ENCODE data around the gene CEP41. TPM values are rescaled to one million over a fixed set of nuclear protein-coding genes. Genes with fewer than 3 reads are reported as not detected.

The CEP41 gene
- polyA plus RNA-seq, 2 of the 4 experiments (the other 2 are of a cell fraction): 13.0 to 23.1 TPM

DNA sequence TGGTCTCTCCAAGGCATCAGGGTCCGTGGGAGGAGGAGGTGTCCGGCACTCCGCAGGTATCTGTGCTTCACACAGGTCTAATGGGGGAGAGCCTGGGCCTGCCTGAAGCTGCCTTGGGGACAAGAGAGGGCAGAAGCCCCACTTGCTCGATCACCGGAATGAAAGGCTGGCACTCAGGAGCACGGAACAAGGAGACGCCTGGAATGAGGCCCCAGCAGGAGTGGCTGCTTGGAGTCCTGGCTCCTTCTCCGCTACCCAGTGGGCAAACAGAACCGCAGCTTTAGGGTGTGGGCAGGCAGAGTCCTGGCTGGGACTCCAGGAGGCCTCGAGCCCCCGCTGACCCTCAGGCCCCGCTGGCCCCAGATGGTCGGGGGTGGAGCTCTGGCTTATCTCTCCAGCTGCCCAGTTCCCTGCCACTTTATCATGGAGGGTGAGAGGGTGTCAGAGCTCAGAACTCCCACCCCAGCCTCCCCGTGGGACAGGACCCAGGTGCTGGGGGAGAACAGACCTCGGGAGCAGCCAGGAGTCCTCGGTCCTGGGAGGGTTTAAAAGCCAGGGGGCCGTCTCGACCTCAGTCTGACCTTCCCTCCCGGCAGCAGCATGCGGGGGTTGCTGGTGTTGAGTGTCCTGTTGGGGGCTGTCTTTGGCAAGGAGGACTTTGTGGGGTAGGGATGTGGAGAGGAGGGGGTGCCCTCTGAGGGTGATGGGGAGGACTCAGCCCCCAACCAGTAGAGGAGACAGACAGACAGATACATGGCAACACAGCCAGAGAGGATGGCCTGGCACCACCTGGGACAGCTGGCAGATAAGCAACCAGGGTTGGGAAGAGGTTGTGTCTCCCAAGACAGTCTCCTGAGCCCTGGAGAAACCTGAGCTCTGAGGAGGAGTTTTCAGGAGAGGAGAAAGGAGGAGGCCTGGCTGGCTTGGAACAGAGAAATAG, 60.6 kb downstream of the CEP41 start, which contains the start of gene CPA1:
CPA1 (plus strand) TSS at position 574 of the 940 bp plus-strand sequence; CDS start at position 601, 27 bp downstream.
- CTCF ChIA-PET: interaction anchor here (1.0 to 1.5 kb wide), 4 partner anchors 12 to 61 kb away, joined by 3 to 5 read pairs (median 3); partner anchors contain the start of gene CEP41
- no peak for TF ChIP-seq RNF2 (IDR thresholded peaks at IDR 0.05; ENCODE audit: borderline replicate concordance, low read depth)
- no peak for TF ChIP-seq TP53 (CRISPR knock-in tag; IDR thresholded peaks at IDR 0.05)
- TF ChIP-seq HDAC2 (IDR thresholded peaks at IDR 0.05): no peak
- TF ChIP-seq TFCP2L1 (CRISPR knock-in tag; IDR thresholded peaks at IDR 0.05): no peak
- TF ChIP-seq, protein P1, sequence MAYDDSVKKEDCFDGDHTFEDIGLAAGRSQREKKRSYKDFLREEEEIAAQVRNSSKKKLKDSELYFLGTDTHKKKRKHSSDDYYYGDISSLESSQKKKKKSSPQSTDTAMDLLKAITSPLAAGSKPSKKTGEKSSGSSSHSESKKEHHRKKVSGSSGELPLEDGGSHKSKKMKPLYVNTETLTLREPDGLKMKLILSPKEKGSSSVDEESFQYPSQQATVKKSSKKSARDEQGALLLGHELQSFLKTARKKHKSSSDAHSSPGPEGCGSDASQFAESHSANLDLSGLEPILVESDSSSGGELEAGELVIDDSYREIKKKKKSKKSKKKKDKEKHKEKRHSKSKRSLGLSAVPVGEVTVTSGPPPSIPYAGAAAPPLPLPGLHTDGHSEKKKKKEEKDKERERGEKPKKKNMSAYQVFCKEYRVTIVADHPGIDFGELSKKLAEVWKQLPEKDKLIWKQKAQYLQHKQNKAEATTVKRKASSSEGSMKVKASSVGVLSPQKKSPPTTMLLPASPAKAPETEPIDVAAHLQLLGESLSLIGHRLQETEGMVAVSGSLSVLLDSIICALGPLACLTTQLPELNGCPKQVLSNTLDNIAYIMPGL (CRISPR knock-in tag; IDR thresholded peaks at IDR 0.05; ENCODE audit: borderline replicate concordance): no peak
- TF ChIP-seq NR3C1 (IDR thresholded peaks at IDR 0.05): no peak
- TF ChIP-seq, protein P2, sequence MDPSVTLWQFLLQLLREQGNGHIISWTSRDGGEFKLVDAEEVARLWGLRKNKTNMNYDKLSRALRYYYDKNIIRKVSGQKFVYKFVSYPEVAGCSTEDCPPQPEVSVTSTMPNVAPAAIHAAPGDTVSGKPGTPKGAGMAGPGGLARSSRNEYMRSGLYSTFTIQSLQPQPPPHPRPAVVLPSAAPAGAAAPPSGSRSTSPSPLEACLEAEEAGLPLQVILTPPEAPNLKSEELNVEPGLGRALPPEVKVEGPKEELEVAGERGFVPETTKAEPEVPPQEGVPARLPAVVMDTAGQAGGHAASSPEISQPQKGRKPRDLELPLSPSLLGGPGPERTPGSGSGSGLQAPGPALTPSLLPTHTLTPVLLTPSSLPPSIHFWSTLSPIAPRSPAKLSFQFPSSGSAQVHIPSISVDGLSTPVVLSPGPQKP (IDR thresholded peaks at IDR 0.05; ENCODE audit: low read depth, low read length): no peak
- TF ChIP-seq JUN (IDR thresholded peaks at IDR 0.05): no peak
- TF ChIP-seq CEBPB (IDR thresholded peaks at IDR 0.05): no peak
- H3K4me2 ChIP-seq: no peak within 1 kb of the TSS
- POLR2A ChIA-PET: no interaction called here
- no peaks in the 10 kb centered on the region for H3K9me3 ChIP-seq
- FAIRE-seq (no peak), DNase-seq (ENCODE audit: low read depth in 1 of 2, low spot score in 1 of 2) (no peak), ATAC-seq (peak; percentile 10 to 24; a peak in 1 of 6 replicates)
- no peak within 1 kb of the TSS for H3K4me3 ChIP-seq
- no peaks in the 10 kb centered on the region for H3K4me1 ChIP-seq
- no peak within 1 kb of the TSS for H3K27ac ChIP-seq
- 63% methylated on average over 13 of the region's 20 CpGs for WGBS (ENCODE audit: missing lambda C conversion rate)

DNA sequence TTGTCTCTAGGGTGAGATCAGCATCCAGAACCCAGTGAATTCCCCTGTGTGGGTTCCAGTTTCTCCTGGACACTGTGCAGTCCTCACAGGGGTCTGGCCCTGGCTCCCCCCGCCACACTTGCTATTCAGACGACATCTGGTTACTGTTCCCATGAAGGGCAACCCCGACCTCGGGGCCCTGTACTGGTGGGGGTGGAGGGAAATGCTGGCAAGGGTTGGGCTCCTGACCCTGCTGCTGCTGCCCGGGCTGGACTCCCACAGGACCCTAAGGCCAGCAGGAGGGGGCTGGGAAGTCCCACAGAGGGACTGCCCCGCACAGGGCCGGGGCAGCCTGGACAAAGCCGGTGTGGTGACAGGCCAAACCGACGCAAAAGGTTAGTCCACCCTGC, 61.3 kb downstream of the CEP41 start:
- ChIA-PET POLR2A (no interaction called here), CTCF (no interaction called here)
- TF ChIP-seq KDM1A (IDR thresholded peaks at IDR 0.05; ENCODE audit: low read depth): no peak
- no peak for TF ChIP-seq NPAS2 (CRISPR knock-in tag; IDR thresholded peaks at IDR 0.05; ENCODE audit: borderline replicate concordance)
- no peak for FAIRE-seq
- no peaks in the 10 kb centered on the region for H3K9me3 ChIP-seq
- peak; percentile 14 to 21; a peak in 1 of 6 replicates for ATAC-seq
- H3K27ac ChIP-seq: no peak overlapping the region
- H3K4me2 ChIP-seq: no peak overlapping the region
- WGBS (ENCODE audit: missing lambda C conversion rate): 59% methylated on average over 6 of the region's 10 CpGs
- H3K4me3 ChIP-seq: no peak overlapping the region
- no peaks in the 10 kb centered on the region for H3K4me1 ChIP-seq
- DNase-seq (ENCODE audit: low read depth in 1 of 2, low spot score in 1 of 2): no peak

DNA sequence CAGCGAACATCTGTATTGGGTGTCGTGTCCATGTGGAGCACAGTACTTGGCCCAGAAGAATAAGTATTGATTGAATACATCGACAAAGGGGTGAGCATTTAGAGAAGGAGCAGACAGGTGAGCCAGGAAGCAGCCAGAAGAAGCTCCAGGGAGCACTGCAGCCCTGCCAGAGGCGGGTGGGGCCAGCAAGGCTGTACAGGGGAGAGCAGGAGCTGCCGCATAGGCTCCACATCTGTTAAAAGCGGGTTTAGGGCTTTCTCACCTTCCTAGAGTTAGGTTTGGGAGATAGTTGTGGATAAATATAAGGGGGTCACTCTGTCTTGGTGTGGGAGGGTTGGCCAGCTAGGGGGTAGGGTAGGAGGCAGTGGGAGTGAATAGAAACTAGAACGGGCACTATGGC, 61.8 kb downstream of the CEP41 start:
- CTCF ChIA-PET: no interaction called here
- H3K9me3 ChIP-seq: no peaks in the 10 kb centered on the region
- POLR2A ChIA-PET: no interaction called here
- 65% methylated on average over 7 of the region's 7 CpGs for WGBS (ENCODE audit: missing lambda C conversion rate)
- DNase-seq (ENCODE audit: low read depth in 1 of 2, low spot score in 1 of 2) (no peak), FAIRE-seq (no peak), ATAC-seq (no peak)
- no peak for TF ChIP-seq RARB (CRISPR knock-in tag; IDR thresholded peaks at IDR 0.05)
- no peak for TF ChIP-seq FOSB (CRISPR knock-in tag; IDR thresholded peaks at IDR 0.05)
- no peak for TF ChIP-seq MAZ (IDR thresholded peaks at IDR 0.05; ENCODE audit: borderline replicate concordance, low read depth, low read length)
- TF ChIP-seq MYC (IDR thresholded peaks at IDR 0.05; ENCODE audit: borderline replicate concordance, low read length): no peak
- TF ChIP-seq EP300 (IDR thresholded peaks at IDR 0.05): no peak
- H3K4me1 ChIP-seq: no peaks in the 10 kb centered on the region
- H3K4me3 ChIP-seq: no peak overlapping the region
- no peak overlapping the region for H3K27ac ChIP-seq
- H3K4me2 ChIP-seq: no peak overlapping the region

DNA sequence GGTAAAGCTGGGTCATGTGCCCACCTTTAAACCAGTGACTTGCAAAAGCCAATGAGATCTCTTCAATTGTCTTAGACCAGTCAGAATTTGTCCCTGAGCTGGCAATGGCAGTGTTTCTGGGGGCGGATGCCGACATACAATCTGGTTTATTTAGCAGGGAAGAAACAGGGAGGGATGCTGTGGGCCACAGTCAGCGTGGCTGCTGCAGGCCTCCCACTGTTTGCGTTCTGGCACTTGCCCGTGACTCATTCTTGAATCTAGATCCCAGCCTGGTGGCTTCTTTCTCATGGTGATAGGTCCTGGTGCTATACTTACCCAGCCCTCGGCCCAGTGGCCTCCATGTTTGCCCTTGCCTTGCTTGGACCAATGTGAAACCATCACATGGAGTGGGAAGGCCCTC, 63.6 kb downstream of the CEP41 start:
- ATAC-seq (no peak), DNase-seq (ENCODE audit: low read depth in 1 of 2, low spot score in 1 of 2) (no peak), FAIRE-seq (no peak)
- Histone ChIP-seq H3K4me1 (no peaks in the 10 kb centered on the region), H3K4me3 (no peak overlapping the region), H3K4me2 (no peak overlapping the region), H3K27ac (no peak overlapping the region), H3K9me3 (no peaks in the 10 kb centered on the region)
- 66% methylated on average over 5 of the region's 6 CpGs for WGBS (ENCODE audit: missing lambda C conversion rate)
- ChIA-PET POLR2A (no interaction called here), CTCF (interaction anchor here (1.3 kb wide), 1 partner anchor 11 kb away, joined by 3 read pairs; no protein-coding TSS in a partner anchor)
- TF ChIP-seq, protein P3, sequence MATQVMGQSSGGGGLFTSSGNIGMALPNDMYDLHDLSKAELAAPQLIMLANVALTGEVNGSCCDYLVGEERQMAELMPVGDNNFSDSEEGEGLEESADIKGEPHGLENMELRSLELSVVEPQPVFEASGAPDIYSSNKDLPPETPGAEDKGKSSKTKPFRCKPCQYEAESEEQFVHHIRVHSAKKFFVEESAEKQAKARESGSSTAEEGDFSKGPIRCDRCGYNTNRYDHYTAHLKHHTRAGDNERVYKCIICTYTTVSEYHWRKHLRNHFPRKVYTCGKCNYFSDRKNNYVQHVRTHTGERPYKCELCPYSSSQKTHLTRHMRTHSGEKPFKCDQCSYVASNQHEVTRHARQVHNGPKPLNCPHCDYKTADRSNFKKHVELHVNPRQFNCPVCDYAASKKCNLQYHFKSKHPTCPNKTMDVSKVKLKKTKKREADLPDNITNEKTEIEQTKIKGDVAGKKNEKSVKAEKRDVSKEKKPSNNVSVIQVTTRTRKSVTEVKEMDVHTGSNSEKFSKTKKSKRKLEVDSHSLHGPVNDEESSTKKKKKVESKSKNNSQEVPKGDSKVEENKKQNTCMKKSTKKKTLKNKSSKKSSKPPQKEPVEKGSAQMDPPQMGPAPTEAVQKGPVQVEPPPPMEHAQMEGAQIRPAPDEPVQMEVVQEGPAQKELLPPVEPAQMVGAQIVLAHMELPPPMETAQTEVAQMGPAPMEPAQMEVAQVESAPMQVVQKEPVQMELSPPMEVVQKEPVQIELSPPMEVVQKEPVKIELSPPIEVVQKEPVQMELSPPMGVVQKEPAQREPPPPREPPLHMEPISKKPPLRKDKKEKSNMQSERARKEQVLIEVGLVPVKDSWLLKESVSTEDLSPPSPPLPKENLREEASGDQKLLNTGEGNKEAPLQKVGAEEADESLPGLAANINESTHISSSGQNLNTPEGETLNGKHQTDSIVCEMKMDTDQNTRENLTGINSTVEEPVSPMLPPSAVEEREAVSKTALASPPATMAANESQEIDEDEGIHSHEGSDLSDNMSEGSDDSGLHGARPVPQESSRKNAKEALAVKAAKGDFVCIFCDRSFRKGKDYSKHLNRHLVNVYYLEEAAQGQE (IDR thresholded peaks at IDR 0.05): no peak
- no peak for TF ChIP-seq NPAS2 (CRISPR knock-in tag; IDR thresholded peaks at IDR 0.05; ENCODE audit: borderline replicate concordance)
- TF ChIP-seq, protein P4, sequence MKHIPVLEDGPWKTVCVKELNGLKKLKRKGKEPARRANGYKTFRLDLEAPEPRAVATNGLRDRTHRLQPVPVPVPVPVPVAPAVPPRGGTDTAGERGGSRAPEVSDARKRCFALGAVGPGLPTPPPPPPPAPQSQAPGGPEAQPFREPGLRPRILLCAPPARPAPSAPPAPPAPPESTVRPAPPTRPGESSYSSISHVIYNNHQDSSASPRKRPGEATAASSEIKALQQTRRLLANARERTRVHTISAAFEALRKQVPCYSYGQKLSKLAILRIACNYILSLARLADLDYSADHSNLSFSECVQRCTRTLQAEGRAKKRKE (CRISPR knock-in tag; IDR thresholded peaks at IDR 0.05; ENCODE audit: low read depth): no peak
- no peak for TF ChIP-seq EHMT2 (IDR thresholded peaks at IDR 0.05; ENCODE audit: low read depth)
- TF ChIP-seq, protein P5, sequence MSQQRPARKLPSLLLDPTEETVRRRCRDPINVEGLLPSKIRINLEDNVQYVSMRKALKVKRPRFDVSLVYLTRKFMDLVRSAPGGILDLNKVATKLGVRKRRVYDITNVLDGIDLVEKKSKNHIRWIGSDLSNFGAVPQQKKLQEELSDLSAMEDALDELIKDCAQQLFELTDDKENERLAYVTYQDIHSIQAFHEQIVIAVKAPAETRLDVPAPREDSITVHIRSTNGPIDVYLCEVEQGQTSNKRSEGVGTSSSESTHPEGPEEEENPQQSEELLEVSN (IDR thresholded peaks at IDR 0.05; ENCODE audit: borderline replicate concordance, low read depth): no peak
- no peak for TF ChIP-seq MAFK (IDR thresholded peaks at IDR 0.05; ENCODE audit: partially characterized antibody)
